Liver (tissue), 9 donors: ENCODE results near the gene DDA1. TPM values are rescaled to one million over a fixed set of nuclear protein-coding genes. Genes with fewer than 3 reads are reported as not detected.

Source experiments
- DNase-seq: peaks from one replicate; pipeline ENCODE4 v3.0.0-alpha.2; 2017; ENCODE audit warnings: low spot score
- H3K27ac ChIP-seq, 2 donors: one replicate each; pipeline ENCODE4 v1.7.0; 2013; ENCODE audit warnings: inconsistent platforms in 2 of 2, low read length in 2 of 2, control low read depth in 1 of 2, low read depth in 1 of 2, mild to moderate bottlenecking in 1 of 2
- H3K27me3 ChIP-seq, 4 donors: one replicate each; pipeline versions ENCODE4 v1.6.1 to v1.7.0; 2013; ENCODE audit warnings: low read length in 3 of 4, inconsistent platforms in 1 of 4, mild to moderate bottlenecking in 1 of 4, moderate library complexity in 1 of 4; ENCODE audit not compliant: control insufficient read depth in 4 of 4, insufficient read depth in 4 of 4
- H3K36me3 ChIP-seq, 4 donors: one replicate each; pipeline versions ENCODE4 v1.6.1 to v1.7.0; 2013; ENCODE audit warnings: low read length in 3 of 4, mild to moderate bottlenecking in 3 of 4, low read depth in 1 of 4, moderate library complexity in 1 of 4; ENCODE audit not compliant: control insufficient read depth in 4 of 4, insufficient read depth in 3 of 4
- H3K4me1 ChIP-seq, 4 donors: one replicate each; pipeline versions ENCODE4 v1.6.1 to v1.7.0; 2013; ENCODE audit warnings: low read length in 3 of 4, mild to moderate bottlenecking in 3 of 4, moderate library complexity in 1 of 4; ENCODE audit not compliant: control insufficient read depth in 4 of 4, insufficient read depth in 4 of 4
- H3K4me3 ChIP-seq, 3 donors: one replicate each; pipeline versions ENCODE4 v1.6.1 to v1.7.0; 2013; ENCODE audit warnings: low read length in 3 of 3, control low read depth in 1 of 3, low read depth in 1 of 3, mild to moderate bottlenecking in 1 of 3
- H3K9ac ChIP-seq, 2 donors: one replicate each; pipeline ENCODE4 v1.7.0; 2013; ENCODE audit warnings: low read length in 2 of 2, mild to moderate bottlenecking in 2 of 2, moderate library complexity in 2 of 2, control low read depth in 1 of 2, low read depth in 1 of 2
- H3K9me3 ChIP-seq, 4 donors: one replicate each; pipeline versions ENCODE4 v1.6.1 to v1.7.0; 2013; ENCODE audit warnings: low read length in 3 of 4; ENCODE audit not compliant: control insufficient read depth in 4 of 4
- EGR1 ChIP-seq, 2 donors: IDR thresholded peaks; 2 replicates each; pipeline ENCODE4 v1.6.1; 2016 to 2018; ENCODE audit warnings: antibody characterized with exemption in 2 of 2, low read depth in 2 of 2
- FOXA1 ChIP-seq: IDR thresholded peaks from 2 replicates; pipeline ENCODE4 v1.6.1; 2016; ENCODE audit warnings: antibody characterized with exemption
- FOXA2 ChIP-seq: IDR thresholded peaks from 2 replicates; pipeline ENCODE4 v1.6.1; 2016; ENCODE audit warnings: antibody characterized with exemption
- GABPA ChIP-seq, 2 donors: IDR thresholded peaks in 1 of 2; conservative IDR thresholded peaks in 1 of 2; 2 replicates each; pipeline ENCODE4 v1.6.1; 2016; ENCODE audit warnings: antibody characterized with exemption in 2 of 2, mild to moderate bottlenecking in 1 of 2, moderate library complexity in 1 of 2
- HNF4A ChIP-seq, 2 donors: conservative IDR thresholded peaks; 2 replicates each; pipeline ENCODE4 v1.6.1; 2016; ENCODE audit warnings: antibody characterized with exemption in 2 of 2, mild to moderate bottlenecking in 2 of 2
- JUND ChIP-seq, 2 donors: IDR thresholded peaks; 2 replicates each; pipeline ENCODE4 v1.6.1; 2016; ENCODE audit warnings: antibody characterized with exemption in 2 of 2
- MAX ChIP-seq: IDR thresholded peaks from 2 replicates; pipeline ENCODE4 v1.6.1; 2016; ENCODE audit warnings: antibody characterized with exemption
- RAD21 ChIP-seq, 2 donors: IDR thresholded peaks; 2 replicates each; pipeline ENCODE4 v1.6.1; 2016; ENCODE audit warnings: antibody characterized with exemption in 2 of 2, mild to moderate bottlenecking in 2 of 2
- RXRA ChIP-seq, 2 donors: IDR thresholded peaks; 2 replicates each; pipeline ENCODE4 v1.6.1; 2017 to 2018; ENCODE audit warnings: antibody characterized with exemption in 2 of 2, mild to moderate bottlenecking in 1 of 2
- SP1 ChIP-seq: IDR thresholded peaks from 2 replicates; pipeline ENCODE4 v1.6.1; 2018; ENCODE audit warnings: antibody characterized with exemption, mild to moderate bottlenecking
- YY1 ChIP-seq: IDR thresholded peaks from 2 replicates; pipeline ENCODE4 v1.6.1; 2016; ENCODE audit warnings: antibody characterized with exemption, mild to moderate bottlenecking
- ZBTB33 ChIP-seq: IDR thresholded peaks from 2 replicates; pipeline ENCODE4 v1.6.1; 2016; ENCODE audit warnings: antibody characterized with exemption
- WGBS: extraction: QIAGEN DNeasy Blood & Tissue Kit; methylation state at CpG from one replicate; pipeline ENCODE4 v1.1.7; 2013; 5-methylcytosine and 5-hydroxymethylcytosine counted together
- polyA plus RNA-seq, 2 donors: library from polyadenylated mRNA; stranded (reverse) in 1 of 2; unstranded in 1 of 2; fragments of 200-250 nt in 1 of 2; fragments of >200 nt in 1 of 2; fragmentation: Nextera tagmentation in 1 of 2; extraction: Ambion mirVana in 1 of 2; gene quantifications; one replicate each; pipeline versions ENCODE4 v1.2.1 to v1.2.3, GENCODE V29; 2013 to 2015
- total RNA-seq, 2 donors: library from RNA; depleted of rRNA; stranded (reverse); fragments of >200 nt; gene quantifications; one replicate each; pipeline ENCODE4 v1.2.3, GENCODE V29; 2014
- TF ChIP-seq, protein P1 (sequence below): IDR thresholded peaks from 2 replicates; pipeline ENCODE4 v1.6.1; 2016; ENCODE audit warnings: antibody characterized with exemption, mild to moderate bottlenecking
- TF ChIP-seq, protein P2 (sequence below): fragments of 150-350 bp; IDR thresholded peaks from 2 replicates; pipeline ENCODE4 v1.5.1; 2017; ENCODE audit warnings: improper control_type of control experiment, low read depth, low read length; ENCODE audit not compliant: missing input control
- TF ChIP-seq, protein P3 (sequence below): IDR thresholded peaks from 2 replicates; pipeline ENCODE4 v1.6.1; 2016; ENCODE audit warnings: antibody characterized with exemption
- donor health status: healthy.
- donor health status: healthy.
- donor health status: healthy.
- donor health status: healthy.
- donor health status: healthy.

Gene DDA1
- total and polyA plus RNA-seq, 4 donors, result 7.9 to 37.9 (median 20.8) TPM

DNA sequence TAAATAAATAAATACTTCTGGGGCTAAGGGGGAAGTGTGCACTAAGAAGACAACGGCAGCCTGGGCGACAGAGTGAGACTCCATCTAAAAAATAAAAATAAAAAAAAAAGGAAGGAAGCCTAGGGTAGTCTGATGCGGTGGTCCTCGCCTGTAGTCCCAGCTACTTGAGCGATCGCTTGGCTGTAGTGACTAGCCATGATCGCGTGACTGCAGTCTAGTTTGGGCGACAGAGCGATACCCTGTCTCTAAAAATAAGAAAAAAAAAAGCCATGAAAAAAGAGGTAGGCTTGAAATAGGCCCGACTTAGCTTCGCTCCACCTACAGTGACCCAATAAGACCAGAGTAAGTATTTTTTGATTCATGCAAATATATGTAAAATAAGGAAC, 42.8 kb upstream of the DDA1 start:
- Histone ChIP-seq H3K9ac (no peak overlapping the region), H3K27ac (no peak overlapping the region), H3K4me3 (no peak overlapping the region), H3K4me1 (peaks cover 3 to 11% (median 10%) of the 10 kb centered on the region in 4 donors), H3K9me3 (no peaks in the 10 kb centered on the region), H3K27me3 (no peaks in the 10 kb centered on the region), H3K36me3 (peaks cover 0 to 11% (median 5%) of the 10 kb centered on the region in 4 donors)
- WGBS, result 82% methylated on average over 12 of the region's 12 CpGs
- no peak for DNase-seq
- TF ChIP-seq, protein P1, sequence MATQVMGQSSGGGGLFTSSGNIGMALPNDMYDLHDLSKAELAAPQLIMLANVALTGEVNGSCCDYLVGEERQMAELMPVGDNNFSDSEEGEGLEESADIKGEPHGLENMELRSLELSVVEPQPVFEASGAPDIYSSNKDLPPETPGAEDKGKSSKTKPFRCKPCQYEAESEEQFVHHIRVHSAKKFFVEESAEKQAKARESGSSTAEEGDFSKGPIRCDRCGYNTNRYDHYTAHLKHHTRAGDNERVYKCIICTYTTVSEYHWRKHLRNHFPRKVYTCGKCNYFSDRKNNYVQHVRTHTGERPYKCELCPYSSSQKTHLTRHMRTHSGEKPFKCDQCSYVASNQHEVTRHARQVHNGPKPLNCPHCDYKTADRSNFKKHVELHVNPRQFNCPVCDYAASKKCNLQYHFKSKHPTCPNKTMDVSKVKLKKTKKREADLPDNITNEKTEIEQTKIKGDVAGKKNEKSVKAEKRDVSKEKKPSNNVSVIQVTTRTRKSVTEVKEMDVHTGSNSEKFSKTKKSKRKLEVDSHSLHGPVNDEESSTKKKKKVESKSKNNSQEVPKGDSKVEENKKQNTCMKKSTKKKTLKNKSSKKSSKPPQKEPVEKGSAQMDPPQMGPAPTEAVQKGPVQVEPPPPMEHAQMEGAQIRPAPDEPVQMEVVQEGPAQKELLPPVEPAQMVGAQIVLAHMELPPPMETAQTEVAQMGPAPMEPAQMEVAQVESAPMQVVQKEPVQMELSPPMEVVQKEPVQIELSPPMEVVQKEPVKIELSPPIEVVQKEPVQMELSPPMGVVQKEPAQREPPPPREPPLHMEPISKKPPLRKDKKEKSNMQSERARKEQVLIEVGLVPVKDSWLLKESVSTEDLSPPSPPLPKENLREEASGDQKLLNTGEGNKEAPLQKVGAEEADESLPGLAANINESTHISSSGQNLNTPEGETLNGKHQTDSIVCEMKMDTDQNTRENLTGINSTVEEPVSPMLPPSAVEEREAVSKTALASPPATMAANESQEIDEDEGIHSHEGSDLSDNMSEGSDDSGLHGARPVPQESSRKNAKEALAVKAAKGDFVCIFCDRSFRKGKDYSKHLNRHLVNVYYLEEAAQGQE, result no peak
- TF ChIP-seq YY1 (no peak), RXRA (IDR thresholded peaks at IDR 0.05) (no peak), HNF4A (conservative IDR thresholded peaks at IDR 0.05) (no peak), EGR1 (IDR thresholded peaks at IDR 0.05; ENCODE audit: low read depth in 2 of 2) (no peak), MAX (no peak), SP1 (no peak), GABPA (IDR thresholded peaks at IDR 0.05 in 1 of 2, conservative IDR thresholded peaks at IDR 0.05 in 1 of 2) (no peak), FOXA2 (no peak), JUND (IDR thresholded peaks at IDR 0.05) (no peak), ZBTB33 (no peak), FOXA1 (no peak), RAD21 (IDR thresholded peaks at IDR 0.05) (no peak)
- TF ChIP-seq, protein P2, sequence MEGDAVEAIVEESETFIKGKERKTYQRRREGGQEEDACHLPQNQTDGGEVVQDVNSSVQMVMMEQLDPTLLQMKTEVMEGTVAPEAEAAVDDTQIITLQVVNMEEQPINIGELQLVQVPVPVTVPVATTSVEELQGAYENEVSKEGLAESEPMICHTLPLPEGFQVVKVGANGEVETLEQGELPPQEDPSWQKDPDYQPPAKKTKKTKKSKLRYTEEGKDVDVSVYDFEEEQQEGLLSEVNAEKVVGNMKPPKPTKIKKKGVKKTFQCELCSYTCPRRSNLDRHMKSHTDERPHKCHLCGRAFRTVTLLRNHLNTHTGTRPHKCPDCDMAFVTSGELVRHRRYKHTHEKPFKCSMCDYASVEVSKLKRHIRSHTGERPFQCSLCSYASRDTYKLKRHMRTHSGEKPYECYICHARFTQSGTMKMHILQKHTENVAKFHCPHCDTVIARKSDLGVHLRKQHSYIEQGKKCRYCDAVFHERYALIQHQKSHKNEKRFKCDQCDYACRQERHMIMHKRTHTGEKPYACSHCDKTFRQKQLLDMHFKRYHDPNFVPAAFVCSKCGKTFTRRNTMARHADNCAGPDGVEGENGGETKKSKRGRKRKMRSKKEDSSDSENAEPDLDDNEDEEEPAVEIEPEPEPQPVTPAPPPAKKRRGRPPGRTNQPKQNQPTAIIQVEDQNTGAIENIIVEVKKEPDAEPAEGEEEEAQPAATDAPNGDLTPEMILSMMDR, result no peak
- TF ChIP-seq, protein P3, sequence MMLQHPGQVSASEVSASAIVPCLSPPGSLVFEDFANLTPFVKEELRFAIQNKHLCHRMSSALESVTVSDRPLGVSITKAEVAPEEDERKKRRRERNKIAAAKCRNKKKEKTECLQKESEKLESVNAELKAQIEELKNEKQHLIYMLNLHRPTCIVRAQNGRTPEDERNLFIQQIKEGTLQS, result no peak
